Breast epithelium (tissue), 3 donors: ENCODE results near the gene URM1.

ENCODE experiments used
- POLR2A ChIP-seq: fragments of 450-650 bp; IDR thresholded peaks from one replicate; pipeline ENCODE4 v1.6.1; 2016; ENCODE audit warnings: antibody characterized with exemption, mild to moderate bottlenecking, moderate library complexity
- POLR2AphosphoS5 ChIP-seq, 3 donors: sonication (generic); formaldehyde crosslinking; IDR thresholded peaks; one replicate each; pipeline ENCODE4 v1.6.1; 2017; ENCODE audit warnings: antibody characterized with exemption in 3 of 3

- no peak for TF ChIP-seq POLR2A
- TF ChIP-seq POLR2AphosphoS5 (IDR thresholded peaks at IDR 0.05) = no peak
Observed at GRCh38 chr9:128324401-128324800, 46.8 kb upstream of the URM1 start.
